ENCODE data around the gene C1QA.
A peak's percentile ranks its signal among the peaks of the same experiment; 100 is the strongest.

Gene C1QA

DNA sequence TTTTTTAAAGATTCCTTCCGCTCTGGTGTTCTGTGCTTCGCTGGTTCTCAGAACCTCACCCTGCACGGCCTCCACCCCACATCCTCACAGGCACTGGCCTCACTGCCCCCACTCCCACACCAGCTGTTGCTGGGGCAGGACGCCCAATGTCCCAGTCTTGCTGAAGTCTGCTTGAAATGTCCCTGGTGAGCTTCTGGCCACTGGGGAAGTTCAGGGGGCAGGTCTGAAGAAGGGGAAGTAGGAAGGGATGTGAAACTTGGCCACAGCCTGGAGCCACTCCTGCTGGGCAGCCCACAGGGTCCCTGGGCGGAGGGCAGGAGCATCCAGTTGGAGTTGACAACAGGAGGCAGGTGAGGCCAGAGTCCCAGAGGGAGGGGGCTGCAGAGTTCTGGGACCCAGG is at the start of gene C1QA:
TSS of gene C1QA (plus strand) at position 276 of the 400 bp plus-strand sequence. CDS start 989 bp downstream, outside the sequence.
- no peak for DNase-seq

GRCh38 chr1:22587247-22587646 is 49.2 kb upstream of the C1QA start:
- no peak for DNase-seq

DNA sequence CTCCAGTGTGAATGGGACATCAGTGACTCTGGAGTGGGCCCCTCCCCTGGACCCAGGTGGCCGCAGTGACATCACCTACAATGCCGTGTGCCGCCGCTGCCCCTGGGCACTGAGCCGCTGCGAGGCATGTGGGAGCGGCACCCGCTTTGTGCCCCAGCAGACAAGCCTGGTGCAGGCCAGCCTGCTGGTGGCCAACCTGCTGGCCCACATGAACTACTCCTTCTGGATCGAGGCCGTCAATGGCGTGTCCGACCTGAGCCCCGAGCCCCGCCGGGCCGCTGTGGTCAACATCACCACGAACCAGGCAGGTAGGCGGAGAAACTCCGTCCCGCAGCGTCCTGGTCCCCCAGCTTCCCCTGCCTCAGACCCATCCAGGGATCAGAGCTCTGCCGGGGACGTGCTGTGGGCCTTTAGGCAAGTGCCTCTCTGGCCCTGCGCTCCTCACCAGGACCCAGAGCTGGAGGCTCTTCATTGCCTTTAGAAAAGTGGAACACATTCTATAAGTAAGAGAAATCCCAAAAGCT is 47.5 kb upstream of the C1QA start:
- no peak for DNase-seq

- DNase-seq: no peak
Observed at GRCh38 chr1:22591576-22591975, 44.9 kb upstream of the C1QA start.

- no peak for DNase-seq
Observed at GRCh38 chr1:22592051-22592450, 44.4 kb upstream of the C1QA start.

GRCh38 chr1:22592919-22593790 is 43.3 kb upstream of the C1QA start:
- DNase-seq: peak; percentile 73

GRCh38 chr1:22594396-22594795 is 42.0 kb upstream of the C1QA start:
- DNase-seq: no peak

GRCh38 chr1:22595108-22595507 is 41.3 kb upstream of the C1QA start:
- DNase-seq: no peak

- no peak for DNase-seq
Observed at GRCh38 chr1:22597301-22597965, 39.0 kb upstream of the C1QA start.

DNA sequence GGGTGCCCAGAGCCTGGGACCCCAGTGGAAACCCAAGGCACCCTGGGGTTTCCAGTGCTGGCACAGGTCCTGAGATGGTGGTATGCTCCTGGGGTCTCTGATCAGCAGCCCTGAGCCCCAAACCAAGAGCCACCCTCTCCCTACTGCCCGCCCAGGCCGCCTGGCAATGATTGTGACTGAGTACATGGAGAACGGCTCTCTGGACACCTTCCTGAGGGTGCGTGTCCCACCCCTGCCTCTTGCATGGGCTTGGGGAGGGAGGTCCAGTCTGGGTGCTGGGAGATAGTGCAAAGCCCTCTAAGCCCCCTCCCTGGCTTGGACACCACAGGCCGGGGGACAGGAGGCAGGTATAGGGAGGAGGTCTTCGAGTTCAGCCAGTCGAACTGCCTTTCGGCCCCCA is 38.4 kb upstream of the C1QA start:
- no peak for DNase-seq

GRCh38 chr1:22598736-22599135 is 37.7 kb upstream of the C1QA start:
- DNase-seq: no peak

DNA sequence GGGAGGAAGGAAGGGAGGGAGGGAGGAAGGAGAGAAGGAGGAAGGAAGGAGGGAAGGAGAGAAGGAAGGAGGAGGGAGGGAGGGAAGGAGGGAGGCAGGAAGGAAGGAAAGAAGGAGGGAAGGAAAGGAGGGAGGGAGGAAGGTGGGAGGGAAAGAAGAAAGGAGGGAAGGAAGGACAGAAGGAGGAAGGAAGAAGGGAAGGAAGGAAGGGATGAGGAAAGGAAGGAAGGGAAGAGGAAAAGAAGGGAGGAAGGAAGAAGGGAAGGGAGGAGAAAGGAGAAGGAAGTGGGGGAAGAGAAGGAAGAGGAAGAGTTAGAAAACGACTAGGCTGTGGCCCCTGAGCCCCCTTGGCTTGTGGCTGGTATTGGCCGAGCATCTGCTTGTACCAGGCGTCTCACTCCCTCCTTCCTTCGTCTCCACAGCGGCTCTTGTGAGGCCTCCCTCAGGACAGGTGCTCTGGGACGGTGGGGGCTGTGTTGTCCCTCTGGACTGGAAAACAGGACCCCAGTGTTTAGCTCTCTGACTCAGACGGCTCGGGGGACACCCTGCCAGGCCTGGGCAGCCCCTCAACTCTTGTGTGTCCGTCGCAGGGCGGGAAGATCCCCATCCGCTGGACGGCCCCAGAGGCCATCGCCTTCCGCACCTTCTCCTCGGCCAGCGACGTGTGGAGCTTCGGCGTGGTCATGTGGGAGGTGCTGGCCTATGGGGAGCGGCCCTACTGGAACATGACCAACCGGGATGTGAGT is 36.2 kb upstream of the C1QA start:
- DNase-seq: no peak

GRCh38 chr1:22600817-22601605 is 35.4 kb upstream of the C1QA start:
- DNase-seq: no peak

GRCh38 chr1:22601610-22602009 is 34.8 kb upstream of the C1QA start:
- DNase-seq: no peak

DNA sequence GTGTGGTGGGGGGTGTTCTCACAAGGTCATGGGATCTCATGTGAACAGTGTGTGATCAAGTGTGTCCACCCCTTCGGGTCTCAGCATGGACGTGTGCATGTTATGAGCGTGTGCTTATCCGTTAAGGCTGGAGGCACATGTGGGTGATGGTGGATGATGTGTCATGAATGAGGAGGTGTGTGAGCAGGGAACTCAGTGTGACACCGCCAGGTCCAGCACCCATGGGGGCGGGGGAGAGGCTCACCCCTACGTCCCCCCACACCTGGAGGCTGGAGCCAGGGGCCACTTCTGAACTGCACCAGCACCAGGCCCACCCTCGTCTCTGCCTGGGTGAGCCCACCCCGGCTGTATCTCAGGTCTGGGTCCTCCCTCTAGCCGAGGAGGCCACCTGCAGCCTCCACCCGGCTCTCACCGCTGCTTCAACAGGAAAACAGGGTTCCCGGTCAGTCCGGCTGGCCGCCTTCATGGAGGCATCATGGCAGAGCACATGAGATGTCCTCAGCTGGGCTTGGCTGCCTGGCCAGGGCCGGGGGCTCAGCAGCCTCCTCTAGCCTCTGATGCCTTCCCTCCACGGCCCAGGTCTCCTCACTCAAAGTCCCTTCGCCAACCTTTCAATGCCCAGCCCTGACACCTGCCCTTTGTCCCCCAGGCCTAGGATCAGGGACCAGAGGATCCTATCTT is 34.2 kb upstream of the C1QA start:
- no peak for DNase-seq

DNA sequence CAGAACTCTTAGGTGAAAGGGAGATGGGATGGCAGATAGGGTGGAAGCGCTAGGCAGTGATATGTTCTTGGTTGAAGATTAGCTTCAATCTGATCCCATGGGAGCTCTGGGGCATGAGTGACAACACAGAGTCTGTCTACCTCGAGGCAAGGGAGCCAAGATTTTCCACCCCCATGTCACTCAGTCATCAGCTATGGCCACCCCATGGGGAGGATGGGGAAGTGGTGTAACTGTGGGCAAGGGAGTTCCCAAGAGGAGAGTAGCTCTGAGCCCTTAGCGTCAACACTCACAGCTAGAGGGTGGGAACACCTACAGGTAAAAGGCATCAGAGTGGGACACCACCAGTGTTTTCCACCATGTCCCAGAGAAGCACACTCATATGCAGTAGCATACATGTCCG is 30.3 kb upstream of the C1QA start:
- no peak for DNase-seq

DNA sequence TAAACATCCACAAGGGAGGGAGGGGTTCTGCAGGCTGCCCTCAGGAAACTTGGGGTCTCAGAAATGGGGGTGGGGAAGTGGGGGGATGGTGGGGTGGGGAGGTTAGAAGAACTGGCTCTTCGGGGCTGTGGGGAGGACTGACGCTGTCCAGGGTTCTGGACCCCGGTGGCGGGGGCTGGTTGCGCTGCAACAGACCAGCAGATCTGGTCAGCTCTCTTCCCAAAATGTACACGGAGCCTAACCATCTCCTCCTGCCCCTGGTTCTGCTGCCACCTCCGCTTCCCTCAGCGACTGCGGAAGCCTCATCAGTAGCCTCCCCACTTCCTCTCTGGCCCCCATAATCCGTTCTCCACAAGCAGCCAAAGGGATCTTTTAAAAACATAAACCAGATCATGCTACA is 29.3 kb upstream of the C1QA start:
- no peak for DNase-seq

- no peak for DNase-seq
Observed at GRCh38 chr1:22608361-22608760, 28.1 kb upstream of the C1QA start.

GRCh38 chr1:22609291-22609690 is 27.1 kb upstream of the C1QA start:
- no peak for DNase-seq

- no peak for DNase-seq
Observed at GRCh38 chr1:22611530-22611947, 24.9 kb upstream of the C1QA start.

DNA sequence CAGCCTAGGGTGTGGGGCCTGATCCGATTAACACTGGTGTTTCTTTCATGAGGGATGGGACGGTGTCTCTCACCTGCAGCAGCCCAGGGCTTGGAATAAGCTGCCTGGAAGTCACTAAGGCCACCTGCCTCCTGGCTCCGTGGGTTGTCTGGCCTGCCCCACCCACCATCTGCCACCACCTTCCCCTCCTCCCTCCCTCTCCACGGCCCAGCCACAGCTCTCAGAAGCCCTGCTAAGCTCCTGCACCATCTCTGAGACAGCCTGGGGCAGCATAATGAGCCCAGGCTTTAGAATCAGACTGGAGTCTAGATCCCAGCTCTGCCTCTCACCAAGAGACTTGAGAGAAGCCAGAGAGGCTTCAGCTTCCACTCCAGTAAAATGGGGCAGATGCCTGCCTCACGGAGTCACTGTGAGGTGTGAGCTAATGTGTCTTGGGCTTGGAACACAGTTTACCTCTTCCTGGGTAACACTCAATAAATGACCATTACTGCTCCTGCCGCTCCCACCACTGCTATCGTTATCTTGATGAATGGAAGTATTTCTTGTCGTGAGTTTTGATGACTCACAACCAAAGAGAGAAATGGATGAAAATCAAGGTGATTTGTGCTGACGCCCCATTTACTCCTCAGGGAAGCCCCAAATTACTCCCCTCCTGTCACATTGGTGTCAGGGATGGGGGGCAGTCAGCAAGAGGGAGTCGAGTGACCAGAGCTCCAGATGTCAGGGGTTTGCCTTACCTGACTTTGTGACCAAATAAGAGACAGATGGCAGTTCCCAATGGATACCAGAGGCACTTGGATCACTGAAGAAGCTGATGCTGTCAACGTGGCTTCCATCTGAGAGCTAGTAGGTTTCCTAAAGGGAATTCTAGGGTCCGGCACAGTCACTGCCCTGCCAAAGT is 23.5 kb upstream of the C1QA start:
- DNase-seq: peak; percentile 59

Data from NCI-H510A treated with DMSO at 0.1 percent for 48 hours (cell line).